OCI-LY1 (cell line): Measurements from ENCODE around the gene GALNT14.

Source experiments
- CTCF ChIP-seq: fragments of 200-600 bp; sonication (generic), shearing (Covaris generic); IDR thresholded peaks from 2 replicates; pipeline ENCODE4 v1.5.1; 2017; ENCODE audit warnings: mild to moderate bottlenecking, antibody characterized with exemption, low read length, moderate library complexity, mixed read lengths
- EZH2 ChIP-seq: fragments of 200-600 bp; sonication (generic), shearing (Covaris generic); IDR thresholded peaks from 2 replicates; pipeline ENCODE4 v1.8.0; 2017; ENCODE audit warnings: borderline replicate concordance, mixed run types, mild to moderate bottlenecking, antibody characterized with exemption, low read length, moderate library complexity, mixed read lengths

DNA sequence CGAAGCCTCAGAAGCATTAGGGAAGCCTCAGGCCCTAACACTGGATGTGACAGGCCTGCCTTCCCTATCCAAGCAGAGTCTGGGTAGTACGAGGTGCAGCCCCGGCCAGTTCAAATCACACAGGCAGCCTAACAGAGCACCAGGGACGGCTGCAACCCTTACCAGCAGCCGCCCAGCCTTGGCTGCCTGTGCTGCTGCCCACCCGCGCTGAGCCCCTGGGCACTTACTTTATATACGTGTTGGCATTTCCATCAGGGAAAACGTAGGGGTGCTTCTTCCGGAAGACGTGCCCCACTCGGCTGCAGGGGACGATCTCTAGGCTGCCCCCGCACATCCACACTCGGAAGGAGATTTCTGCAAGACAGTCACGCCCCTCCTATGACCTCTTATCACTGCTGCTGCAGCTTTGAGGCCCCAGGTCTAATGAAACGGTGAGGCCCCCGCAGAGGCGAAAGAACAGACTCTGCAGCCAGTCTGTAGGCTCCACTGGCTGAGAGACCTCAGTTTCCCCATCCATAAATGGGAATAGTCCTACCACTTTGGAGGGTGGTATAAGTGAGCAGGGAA is 206.3 kb downstream of the GALNT14 start:
- TF ChIP-seq CTCF (no peak), EZH2 (no peak)
